SKM-1 (cell line): ENCODE data around the gene CASZ1.

Experiments used
- DNase-seq: peaks from one replicate; lab custom pipeline; 2025; ENCODE audit not compliant: unreplicated experiment; lab: John Stamatoyannopoulos, UW

CASZ1 gene

DNA sequence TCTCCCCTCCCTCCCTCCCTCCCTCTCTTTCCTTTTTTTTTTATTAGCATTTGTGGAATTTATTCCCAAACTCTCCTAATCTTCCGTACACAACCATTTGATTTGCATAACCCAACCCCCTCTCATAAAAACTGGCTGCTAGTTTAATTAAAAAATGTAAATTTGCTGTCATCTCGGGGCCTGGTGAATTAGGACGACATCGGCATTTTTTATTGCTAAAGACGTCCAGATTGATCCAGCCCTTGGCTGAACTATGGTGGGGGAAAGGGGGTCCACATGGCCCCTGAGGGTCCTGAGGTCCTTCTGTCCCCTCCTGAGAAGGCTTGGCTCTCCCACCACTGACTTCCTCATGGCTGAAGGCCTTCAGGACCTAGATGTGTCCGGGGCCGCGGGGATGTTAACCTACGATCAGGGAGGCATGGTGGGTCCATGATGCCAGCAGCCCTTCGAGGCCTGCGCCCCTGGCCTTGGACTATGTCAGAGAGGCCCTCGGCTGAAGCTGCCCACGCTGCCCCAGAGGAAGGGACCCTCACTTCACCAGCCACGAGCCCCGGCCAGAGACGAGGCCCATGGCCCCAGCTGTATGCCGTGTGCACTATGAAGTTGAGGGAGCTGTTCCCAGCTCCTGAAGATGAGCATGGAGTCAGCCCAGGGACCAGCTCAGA lies 105.2 kb downstream of the CASZ1 start:
- no peak for DNase-seq

DNA sequence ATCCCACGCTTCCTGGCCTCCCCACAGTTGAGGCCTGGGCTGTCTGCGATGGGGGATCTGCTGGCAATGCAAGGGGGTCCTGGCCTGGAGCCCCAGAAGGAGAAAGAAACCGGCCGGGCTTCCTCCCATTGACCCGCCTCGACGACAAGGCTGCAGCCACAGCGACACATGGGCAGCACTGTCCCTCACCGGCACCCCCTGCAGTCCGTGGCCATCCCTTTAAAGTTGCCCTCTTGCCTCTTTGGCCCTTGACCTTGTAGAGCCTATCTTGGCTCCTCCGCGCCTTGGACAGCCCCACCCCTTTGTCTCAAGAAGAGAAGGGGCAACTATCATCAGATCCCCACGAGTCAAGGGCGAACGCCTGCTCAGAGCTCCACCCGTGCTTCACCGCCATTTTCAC lies 106.0 kb downstream of the CASZ1 start:
- DNase-seq: no peak

DNA sequence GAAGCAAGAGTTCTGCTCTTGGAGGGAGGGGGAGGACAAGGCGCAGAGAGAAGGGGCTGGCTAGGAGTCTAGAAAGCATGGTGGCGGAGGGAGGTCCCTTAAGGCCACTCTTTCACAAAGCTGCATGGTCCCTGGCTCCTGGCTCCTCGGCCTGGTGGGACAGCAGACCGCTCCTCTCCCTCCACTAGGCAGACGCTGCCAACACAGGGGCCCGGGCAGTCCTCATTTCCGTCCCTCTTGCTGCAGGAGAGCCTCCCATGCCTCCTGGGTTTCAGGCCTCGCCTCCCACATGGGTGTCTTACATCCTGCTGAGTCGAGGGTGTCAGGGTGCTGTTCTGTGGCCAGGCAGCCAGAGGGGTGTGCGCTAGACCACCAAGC lies 108.0 kb downstream of the CASZ1 start:
- no peak for DNase-seq

DNA sequence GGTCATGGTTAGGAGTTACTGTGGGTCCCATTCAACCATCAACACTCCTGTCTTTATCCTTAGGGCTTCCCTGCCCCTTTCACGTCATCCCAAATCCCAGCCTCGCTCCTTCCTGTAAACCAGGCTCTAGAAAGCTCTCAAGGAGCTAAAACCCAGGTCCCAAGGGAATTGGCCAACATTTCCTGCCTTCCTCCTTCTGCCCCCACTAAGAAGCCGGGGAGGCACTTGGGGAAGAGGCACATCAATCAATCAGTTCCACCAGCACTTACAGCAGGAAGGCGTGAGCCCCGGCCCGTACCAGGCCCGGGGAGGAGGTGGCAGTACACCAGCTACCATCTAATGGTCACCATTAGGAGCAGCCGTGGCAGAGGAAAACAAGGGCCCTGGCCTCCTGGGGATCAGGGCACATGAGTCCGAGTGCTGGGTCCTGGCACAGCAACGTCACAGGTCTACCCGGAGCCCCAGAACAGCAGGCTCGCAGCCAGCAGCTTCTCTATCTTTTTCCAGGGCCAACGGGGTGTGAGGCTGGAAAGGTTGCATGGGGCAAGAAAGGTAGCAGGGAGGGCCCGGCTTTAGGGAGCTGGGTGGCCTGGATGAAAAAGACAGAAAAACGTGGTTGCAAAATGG lies 108.6 kb downstream of the CASZ1 start:
- no peak for DNase-seq

DNA sequence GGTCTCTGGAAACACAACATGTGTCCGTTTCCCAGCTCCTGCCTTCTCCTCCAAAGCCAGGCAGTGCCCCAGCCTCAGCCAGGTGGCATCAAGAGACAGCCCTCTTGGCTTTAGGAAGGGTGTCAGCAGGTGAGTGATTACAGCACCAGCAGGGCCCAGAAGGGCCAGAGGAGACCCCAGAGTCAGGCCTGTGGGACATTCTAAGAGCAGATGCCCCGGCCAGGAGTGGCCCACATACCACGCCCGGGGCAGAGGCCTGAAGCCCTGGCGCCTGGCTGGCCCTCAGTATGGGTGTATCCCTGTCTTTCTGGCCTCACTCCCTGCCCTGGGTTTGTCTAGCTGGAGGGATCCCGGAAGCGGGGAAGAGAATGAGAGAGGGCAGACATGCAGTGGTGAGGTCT lies 109.2 kb downstream of the CASZ1 start:
- DNase-seq: no peak

DNA sequence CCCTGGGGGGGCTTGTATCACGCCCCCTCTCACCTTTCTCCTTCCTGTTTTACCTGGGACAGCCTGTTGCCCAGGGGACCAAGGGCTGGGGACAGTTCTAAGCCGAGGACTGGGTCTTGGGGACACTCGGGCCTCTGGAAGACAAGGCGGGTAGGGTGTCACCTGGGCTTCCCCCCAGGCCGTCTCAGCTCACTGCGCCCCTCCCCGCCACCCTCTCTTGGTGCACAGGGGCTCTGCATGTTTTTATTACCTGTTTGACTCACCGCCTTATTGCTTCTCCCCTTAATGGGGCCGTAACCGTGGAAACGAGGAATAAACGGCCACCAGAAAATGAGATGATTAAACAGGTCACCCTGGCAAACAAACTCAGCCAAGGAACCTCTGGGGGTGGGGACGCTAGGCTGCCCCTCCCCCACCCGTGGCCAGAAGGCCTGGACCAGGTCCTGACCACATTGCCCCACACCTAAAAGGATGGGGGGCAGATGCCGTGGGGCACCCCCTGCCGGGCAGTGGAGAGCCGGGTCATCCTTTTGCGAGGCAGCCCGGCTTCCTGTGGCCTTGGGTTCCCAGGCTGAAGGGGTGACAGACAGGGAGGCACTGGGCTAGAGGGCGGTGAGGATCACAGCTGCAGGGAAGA lies 109.9 kb downstream of the CASZ1 start:
- no peak for DNase-seq

DNA sequence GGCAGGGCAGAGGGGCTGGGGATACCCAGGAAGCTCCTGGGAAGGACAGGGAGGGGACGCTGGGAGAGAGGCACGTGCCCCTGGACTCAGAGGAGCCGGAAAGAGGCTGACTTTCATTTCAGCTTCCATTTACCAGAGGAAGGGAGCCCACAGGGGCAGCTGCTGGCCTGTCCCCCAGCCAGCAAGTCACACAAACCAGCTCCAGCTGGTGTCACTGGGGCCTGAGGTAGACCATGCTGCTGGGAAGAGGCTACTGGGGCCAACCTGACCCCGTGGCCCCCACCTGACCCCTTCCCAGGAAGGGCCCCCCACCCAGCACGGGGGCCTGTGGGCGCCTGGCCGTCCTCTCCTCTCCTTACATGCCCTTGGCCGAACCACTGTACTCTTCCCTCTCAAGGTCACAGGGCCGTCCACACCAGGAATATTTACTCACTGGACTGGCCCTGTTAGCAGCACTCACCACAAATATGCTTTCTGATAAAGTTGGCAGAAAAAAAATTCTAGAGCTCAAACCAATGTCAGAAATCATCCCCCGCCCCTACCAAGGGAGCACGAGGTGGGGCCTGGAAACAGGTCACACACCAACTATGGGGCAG lies 110.5 kb downstream of the CASZ1 start:
- no peak for DNase-seq

DNA sequence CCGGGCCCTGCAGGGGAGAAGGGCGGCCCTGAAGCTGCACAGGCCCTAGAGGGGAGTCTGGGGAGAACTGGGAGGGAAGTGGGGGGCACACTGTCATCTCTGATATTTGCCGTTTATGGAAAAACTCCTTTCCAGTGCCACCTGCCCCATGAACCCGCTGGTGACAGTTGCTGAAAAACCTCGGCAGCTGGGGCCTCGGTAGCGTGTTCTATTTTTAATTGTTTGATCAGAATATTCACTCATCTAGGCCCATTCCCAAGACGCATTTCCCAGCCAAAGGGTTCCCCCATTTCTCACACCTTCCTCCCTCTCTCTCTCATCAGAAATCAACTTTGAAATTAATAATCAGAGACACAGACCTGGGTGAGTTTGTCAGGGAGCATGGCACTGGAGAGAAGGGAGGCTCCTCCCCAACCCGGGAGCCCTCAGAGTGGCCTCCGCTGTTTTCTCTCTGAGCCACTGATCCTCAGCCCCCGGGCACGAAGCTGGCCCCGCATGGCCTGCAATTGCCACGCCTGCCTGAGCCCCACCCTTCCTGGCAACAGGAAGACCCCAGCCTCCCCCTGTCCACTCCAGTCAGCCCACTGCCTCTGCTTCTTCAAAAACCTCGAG lies 111.1 kb downstream of the CASZ1 start:
- no peak for DNase-seq

DNA sequence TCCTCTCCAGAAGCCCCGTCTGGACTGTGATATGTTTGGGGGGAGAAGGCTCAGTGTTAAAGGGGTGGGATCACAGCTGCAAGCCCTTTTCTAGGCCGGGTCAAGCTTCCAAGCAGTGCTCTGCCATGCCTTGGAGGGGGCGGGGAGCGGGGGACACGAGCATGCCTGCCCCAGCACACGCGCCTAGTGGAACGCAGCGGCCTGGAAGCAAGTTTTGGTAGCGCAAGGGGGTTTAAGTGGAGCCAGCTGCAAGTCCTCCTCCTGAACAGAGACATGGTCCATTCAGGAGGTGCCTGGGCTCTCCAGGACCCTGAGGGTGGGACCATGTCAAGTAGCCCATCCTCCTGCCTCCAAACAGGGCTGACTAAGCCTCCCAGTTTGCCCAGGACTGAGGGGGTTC lies 112.2 kb downstream of the CASZ1 start:
- DNase-seq: no peak

DNA sequence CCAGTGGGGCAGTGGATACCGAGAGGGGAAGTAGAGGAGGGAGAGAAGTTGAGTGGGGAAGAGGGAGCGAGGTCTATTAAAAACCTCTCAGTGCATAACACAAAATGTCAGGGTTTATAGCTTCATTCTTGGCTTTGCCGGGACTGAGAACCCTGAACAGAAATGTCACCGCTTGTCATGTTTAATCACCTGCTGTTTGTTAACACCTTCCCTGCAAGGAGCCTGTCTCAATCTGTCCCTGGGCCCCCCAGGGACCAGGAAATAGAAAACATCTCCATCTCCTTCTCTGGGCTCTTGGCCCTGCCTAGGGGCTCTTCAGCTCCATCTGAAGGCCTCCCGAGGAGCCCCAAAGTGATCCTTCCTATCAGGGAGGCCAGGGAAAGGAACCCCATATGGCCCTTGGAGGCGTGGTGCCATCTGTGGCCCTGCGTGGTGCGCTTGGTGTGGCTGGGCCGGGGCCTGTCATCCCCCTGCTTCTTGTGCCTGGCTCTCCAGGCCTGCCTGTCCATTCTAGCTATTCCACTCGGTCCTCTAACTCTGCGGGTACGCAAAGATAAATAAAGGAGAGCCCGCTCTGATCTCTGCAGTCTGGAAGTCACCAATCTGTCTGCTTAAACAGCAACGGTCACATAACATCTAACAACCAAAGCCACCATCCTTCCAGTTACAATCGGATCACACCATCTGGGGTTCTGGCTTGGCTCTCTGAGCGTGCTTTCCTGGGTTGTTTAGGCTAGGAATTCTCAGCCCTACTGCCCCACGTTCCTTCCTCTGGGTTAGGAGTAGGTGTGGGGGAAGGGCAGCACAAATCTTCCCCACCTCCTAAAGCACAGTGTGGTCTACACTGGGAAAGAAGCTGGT lies 113.8 kb downstream of the CASZ1 start:
- DNase-seq: no peak

DNA sequence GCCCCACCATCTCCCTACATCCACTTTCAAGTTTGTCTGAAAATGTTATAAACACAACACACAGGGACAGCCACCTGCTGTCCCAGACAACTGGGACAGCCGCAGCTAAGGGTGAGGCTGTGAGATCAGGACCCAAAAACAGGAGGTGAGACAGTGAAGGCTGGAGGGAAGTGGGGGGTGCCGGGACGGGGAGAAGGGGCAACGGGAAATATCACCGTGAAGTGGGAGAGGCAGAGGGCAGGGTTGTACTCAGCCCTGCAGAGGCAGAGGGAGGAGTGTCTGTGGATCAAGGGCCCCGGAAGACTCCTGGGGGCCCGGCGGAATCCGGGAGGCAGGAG lies 114.4 kb downstream of the CASZ1 start:
- no peak for DNase-seq

DNA sequence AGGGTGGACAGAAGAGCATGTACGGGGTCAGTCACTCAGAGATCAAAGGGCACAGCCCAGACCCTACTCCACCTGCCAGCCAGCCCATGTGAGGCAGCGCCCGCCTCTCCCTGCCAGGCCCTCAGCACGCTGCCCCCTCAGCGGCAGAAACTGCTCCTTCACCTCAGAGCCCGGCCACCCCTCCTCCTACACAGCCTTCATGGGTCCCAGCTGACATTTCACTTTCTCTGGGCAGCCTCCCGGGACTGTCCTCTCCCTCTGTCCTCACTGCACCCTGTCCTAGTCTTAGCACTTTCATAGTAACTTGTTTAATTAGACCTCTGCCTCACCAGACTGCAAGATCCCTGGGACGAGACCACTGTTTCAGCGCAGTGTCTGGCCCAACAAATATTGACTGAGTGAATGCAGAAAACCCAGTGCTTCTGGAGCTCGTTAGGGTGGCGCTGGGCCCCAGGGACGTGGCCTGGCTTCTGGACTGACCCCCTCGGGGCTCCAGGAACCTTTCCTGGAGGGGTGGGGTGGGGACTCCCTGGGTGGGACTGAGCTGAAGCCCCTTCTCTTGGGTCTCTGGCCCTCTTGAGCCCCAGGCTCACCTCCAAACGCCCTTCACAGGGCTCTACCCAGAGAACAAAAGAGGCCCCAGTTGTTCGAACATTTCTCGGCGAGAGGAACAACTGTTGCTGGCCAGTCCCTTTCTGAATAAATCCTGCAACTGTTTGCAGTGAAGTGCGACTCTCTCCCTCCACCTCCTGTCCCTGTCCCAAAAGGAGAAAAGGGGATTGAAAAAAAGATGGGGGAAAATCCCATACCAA lies 114.9 kb downstream of the CASZ1 start:
- DNase-seq: no peak

DNA sequence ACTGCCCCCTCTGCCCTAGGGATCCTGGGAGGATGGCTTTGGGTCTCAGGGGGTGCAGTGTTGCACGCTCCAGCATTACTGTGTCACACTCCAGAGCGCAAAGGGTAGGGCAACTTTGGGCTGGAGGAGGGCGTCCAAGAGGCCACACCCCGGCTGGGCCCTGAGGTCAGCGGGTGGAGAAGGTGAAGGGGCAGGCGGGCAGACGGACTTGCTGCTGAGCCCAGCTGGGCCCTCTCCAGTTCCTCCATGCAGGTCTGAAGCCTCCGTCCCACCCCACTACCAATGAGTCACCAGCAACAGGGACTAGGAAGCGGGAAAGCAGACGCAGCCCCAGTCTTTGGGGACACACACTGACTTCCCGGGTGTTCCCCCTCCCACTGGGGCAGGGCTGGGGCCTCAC lies 116.0 kb downstream of the CASZ1 start:
- no peak for DNase-seq

DNA sequence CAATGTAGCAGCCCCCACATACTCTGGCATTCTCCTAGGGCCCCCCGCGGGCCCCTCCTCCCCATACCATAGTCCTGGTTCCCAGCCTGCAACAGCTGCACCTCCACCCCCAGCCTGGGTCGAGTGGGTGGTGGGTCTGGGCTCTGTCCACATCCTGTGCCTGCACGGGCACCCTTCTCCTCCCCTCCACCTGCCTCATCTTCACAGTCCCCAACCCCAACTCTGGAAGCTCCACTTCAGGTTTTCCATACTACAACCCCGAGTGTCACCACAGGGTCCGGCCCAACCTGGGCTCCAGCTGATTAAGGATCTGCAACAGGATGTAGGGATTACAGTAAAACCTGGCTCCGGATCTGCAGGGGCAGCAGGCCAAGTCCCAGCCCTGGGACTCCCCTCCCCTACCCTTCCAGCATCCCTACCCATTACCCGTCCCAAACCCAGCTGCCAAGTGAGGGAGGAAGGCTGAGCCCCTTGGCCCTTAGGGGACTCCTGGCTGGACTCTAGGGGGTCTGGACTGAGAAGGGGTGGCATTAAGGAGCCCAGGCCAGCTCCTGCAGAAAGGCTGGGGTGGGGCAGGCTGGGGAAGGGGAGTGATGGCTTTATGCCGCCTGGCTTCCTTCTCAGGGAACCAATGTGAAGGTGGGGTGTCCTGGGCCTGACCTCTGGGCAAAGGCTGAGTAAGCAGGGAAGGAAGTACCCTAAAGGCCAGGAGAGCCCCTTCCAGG lies 116.8 kb downstream of the CASZ1 start:
- no peak for DNase-seq

DNA sequence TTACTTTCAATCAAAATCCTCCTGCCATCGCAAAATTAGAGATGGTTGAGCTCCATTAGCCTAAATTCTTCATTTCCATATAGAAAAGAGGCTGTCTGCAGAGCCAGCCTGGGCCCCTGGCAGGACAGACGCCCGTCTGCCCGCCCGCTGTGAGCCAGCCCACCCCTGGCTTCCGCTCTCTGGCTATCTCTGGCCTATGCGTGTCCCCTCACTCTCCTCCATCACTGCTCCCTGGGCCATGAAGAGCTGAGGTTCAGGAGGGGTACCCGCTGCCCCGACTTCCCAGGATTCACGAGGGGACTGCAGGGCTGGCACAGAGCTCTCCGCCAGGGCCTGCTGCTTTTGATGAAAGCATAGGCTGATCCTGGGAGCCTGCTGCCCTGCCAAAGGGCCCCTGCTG lies 117.6 kb downstream of the CASZ1 start:
- DNase-seq: no peak

DNA sequence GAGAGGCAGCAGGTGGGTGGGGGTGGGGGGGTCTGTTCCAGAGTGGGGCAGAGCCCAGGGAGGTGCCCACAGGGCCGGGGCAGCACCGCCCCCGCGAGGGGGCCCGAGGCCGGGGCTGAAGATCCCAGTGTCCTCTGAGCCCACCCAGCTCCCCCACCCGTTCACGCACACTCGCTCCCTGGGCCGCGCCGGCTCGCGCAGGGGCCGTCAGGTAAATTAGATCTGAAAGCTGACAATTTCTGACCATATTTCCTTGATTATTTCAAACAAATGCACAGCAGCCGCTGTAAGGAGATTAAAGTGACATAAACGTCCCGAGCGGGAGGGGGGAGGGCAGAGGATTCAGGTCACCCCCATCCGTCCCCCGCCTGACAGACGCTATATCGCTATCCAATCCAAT lies 118.0 kb downstream of the CASZ1 start:
- DNase-seq: no peak

DNA sequence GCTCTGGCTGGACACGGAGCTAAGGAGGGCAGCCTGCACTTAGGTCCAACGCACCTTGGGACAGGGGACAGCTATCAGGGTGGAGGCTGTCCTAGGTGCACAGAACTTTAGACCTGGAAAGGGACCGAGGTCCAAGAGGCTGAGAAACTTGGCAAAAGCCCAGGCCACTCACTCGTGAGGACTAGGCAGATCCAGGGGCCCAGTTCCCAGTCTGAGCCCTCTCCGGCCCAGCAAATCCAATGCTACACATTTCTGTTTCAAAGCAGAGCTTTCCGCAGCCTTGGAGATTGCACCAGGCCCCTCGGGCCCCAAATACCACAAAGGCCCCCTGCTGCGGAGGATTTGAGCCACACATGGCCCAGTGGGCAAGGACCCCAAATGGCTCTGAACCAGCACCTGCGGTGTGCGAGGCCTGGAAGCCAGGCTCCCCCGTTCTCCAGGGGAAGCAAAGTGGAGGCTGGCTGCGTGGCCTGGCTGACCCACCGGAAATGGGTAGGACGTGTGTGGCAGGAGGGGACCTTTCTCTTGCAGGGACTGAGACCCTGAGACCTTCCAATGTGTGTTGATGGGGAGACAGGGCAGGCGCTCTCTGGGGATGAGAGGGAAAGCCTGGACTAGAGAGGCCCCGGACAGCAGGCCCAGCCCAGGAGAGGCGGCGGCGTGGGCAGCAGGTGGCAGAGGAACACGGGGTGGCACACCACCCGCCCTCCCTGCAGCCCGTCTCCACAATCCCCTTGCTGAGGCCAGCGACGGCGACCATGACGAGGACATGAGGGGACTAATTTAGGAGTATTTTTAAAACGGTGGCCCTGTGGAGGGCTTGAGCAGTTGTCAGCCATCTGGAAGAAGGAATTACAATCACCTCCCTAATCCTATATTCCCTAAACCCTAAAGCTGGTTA lies 118.7 kb downstream of the CASZ1 start:
- DNase-seq: no peak

DNA sequence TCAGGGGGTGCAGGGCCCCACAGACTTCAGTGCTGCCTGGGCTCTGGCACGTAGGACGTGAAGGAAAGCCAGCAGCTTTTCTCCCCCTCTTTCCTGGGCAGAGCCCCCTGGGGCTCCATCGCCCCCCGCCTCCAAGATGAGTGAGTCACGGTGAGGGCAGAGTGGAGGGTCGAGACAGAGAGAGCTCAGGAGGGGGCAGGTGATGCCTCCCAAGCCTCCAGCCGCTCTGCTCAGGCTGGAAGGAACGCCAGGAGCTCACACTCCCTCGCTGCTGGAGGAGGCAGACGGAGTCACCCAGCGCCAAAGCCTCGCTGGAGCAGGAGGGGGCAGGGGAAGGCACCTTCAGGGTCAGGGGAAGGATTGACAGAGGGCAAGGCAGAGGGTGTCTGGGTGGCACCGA lies 119.5 kb downstream of the CASZ1 start:
- DNase-seq: no peak

DNA sequence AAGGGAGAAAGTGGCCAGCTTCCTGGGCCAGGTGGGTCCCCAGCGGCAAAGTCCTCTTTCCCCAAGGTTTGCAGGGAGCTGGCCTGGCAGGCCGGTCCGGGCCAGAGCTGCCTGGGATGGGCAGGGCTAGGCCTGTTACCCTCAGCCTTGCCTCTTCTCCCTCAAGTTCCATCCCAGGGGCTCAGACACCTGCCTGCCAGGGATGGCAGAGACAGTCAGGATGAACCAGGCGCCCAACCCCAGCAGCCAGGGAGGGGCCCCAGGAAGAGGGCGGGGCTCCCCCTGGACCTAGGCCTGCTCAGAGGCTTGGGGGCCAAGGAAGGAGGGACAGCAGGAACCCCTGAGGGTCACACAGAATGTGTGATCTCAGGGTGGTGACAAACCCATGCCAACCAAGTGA lies 120.6 kb downstream of the CASZ1 start:
- no peak for DNase-seq
